Measurements from ENCODE around the gene ZYG11B.
"Not testable (repeated sequence)": the region's sequence is repeated elsewhere in the genome, so short reads cannot be mapped to it uniquely, and the experiment has no call there.

ZYG11B gene

DNA sequence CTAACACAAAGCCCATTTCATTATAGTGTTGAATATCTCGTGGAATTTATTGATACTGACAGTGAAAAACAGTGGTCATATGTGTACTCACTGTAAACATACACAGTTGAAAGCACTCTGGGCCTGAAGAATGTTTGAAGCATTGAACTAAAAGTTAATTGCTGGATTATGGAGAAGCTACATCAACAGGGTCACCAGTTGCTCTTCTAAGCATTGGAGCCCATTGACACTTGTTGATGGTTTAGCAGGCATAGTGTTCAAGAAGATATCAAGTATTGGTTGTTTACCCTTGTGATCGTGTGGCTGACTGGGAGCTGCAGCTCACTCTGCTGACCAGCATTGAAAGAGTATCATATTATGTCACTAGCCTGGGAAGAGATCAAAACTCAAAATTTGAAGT is 126.6 kb downstream of the ZYG11B start:
- DNase-seq (ENCODE audit: low read depth), result no peak

DNA sequence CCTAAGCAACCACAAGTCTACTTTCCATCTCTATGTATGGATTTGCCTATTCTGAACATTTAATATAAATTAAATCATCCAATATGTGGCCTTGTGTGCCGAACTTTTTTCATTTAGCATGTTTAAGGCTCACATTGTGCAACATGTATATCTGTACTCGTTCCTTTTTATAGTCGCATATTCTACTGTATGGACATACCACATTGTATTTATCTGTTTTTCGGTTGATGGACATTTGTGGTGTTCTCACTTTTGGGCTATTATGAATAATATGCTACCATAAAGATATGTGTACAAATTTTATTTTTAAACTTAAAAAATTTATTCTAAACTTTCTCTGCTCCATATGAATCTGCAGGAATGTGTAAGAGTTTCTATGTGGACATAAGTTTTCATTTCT is 129.3 kb downstream of the ZYG11B start:
- no peak for DNase-seq (ENCODE audit: low read depth)

DNA sequence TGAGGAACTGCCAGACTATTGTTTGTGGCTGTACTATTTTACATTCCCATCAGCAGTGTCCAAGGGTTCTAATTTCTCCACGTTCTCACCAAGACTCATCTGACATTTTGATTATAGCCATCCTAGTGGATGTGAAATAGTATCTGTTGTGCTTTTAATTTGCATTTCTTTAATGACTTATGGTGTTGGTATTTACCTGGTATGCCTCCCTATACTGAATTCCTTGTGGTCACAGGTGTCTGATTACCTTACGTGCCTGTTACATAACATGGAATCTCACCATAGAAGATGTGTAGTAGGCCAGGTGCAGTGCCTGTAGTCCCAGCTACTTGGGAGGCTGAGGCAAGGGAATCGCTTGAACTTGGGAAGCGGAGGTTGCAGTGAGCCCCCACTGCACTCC is 129.8 kb downstream of the ZYG11B start:
- DNase-seq (ENCODE audit: low read depth), result no peak

DNA sequence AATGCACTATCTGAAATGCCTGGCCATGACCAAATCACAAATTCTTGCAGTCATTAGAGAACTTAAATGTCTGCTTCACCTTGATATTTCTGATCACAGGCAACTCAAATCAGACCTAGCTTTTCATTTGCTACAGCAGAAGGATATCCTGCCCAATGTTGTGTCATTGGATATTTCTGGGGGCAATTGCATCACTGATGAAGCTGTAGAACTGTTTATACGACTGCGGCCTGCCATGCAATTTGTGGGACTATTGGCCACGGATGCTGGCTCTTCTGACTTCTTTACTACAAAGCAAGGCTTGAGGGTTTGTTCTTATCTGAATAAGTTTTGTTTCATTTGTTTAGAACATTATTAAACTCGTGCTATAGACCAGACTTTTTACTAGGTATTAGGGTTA is 131.2 kb downstream of the ZYG11B start:
- DNase-seq (ENCODE audit: low read depth), result no peak

DNA sequence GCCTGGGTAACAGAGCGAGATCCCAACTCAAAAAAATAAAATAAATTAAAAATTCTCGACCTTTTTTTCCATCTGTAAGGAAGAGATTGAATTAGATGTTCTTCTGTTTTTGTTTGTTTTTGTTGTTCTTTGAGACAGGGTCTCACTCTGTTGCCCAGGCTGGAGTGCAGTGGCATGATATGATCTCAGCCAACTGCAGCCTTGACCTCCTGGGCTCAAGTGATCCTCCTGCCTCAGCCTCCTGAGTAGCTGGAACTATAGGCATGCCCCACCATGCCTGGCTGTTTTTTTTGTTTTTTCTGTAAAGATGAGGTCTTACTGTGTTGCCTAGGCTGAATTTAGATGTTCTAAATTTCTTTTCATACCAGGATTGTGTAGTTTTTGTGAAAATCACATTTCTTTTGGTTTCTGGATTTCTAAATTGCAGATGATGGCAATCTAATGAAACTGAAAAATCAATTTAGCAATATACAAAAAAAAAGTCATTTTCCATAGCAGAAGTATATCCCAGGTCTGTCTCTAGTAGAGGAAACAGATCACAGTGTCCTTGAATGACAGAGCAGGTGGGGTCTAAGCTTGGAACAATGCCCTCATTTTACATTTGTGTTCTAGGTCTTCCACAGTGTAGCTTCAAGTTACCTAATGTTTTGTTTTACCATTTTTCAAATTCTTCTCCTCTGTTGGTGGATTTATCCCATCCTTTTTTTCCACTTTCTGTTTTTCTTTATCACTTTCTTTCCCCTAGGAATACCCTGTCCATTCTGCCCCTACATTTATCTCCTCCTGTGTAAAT is 136.6 kb downstream of the ZYG11B start:
- DNase-seq (ENCODE audit: low read depth), result no peak

DNA sequence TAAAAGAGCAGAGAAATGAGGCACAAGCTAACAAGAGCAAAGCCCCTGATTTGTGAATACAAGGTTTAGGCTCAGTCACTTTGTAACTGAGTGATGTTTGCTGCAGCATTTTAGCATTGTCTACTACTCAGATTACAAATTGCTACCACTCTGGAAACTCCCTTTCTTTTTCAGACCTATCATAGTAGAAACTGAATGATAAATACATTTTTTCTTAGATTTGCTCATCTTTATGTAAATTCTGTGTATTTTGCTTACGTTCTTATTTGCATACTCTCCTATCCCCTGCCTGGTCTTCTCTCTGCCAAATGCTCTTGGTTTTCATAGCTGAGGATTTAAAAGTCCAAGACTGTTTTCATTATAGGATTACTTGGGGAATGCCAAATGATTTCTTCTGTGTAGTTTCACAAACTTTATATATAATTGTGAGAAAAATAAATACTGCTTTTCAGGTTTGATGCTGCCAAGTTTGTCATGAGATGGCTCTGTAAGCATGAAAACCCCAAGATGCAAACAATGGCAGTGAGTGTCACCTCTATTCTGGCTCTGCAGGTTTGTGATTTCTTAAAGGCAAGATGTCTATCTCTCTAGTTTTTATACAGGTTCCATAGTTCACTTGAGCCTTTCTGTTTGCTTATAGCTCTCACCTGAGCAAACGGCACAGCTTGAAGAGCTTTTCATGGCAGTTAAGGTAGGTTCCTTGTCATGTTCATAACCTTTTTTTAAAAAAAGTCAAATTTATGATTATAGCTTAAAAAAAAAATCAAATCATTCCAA is 141.0 kb downstream of the ZYG11B start:
- DNase-seq (ENCODE audit: low read depth), result no peak

DNA sequence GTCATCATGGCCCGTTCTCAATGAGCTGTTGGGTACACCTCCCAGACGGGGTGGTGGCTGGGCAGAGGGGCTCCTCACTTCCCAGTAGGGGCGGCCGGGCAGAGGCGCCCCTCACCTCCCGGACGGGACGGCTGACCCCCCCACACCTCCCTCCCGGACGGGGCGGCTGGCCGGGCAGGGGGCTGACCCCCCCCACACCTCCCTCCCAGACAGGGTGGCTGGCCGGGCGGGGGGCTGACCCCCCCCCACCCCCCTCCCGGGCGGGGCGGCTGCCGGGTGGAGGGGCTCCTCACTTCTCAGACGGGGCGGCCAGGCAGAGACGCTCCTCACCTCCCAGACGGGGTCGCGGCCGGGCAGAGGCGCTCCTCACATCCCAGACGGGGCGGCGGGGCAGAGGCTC is 143.5 kb downstream of the ZYG11B start:
- not testable (repeated sequence) for DNase-seq (ENCODE audit: low read depth)

DNA sequence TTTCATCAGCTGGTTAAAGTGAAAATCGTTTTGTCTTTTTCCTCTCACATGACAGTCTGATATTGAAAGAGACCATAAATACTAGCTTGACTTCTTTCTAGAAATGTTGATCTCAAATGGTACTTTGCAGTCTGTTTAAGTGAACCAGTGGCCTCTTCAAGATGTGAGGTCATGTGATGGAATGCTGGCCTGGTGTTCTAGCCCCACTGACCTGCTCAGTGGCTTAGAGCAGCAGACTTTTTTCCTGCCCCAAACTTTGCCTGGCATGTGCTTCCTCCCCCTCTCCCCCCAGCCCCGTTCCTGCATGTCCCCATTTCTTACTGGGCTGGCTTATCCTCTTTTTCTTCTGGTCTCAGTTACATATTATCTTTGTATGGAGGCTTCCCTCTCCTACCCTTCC is 150.6 kb downstream of the ZYG11B start:
- DNase-seq (ENCODE audit: low read depth), result no peak
